Esophagus squamous epithelium (tissue), 4 donors: ENCODE data around the gene UBE2A.
A peak's percentile ranks its signal among the peaks of the same experiment; 100 is the strongest.

ENCODE experiments used
- POLR2A ChIP-seq, 4 donors: fragments of 450-650 bp; IDR thresholded peaks; one replicate each; pipeline ENCODE4 v1.6.1; 2017; ENCODE audit warnings: antibody characterized with exemption in 4 of 4, mild to moderate bottlenecking in 4 of 4, moderate library complexity in 3 of 4
- TF ChIP-seq, protein P1 (sequence below), 6 experiments: fragments of 450-650 bp in 4 of 6; fragments of 200-600 bp in 2 of 6; sonication (generic) in 2 of 6; IDR thresholded peaks; one replicate each; pipeline ENCODE4 v1.5.1; 2016 to 2019; ENCODE audit warnings: antibody characterized with exemption in 6 of 6, mild to moderate bottlenecking in 4 of 6, moderate library complexity in 4 of 6

DNA sequence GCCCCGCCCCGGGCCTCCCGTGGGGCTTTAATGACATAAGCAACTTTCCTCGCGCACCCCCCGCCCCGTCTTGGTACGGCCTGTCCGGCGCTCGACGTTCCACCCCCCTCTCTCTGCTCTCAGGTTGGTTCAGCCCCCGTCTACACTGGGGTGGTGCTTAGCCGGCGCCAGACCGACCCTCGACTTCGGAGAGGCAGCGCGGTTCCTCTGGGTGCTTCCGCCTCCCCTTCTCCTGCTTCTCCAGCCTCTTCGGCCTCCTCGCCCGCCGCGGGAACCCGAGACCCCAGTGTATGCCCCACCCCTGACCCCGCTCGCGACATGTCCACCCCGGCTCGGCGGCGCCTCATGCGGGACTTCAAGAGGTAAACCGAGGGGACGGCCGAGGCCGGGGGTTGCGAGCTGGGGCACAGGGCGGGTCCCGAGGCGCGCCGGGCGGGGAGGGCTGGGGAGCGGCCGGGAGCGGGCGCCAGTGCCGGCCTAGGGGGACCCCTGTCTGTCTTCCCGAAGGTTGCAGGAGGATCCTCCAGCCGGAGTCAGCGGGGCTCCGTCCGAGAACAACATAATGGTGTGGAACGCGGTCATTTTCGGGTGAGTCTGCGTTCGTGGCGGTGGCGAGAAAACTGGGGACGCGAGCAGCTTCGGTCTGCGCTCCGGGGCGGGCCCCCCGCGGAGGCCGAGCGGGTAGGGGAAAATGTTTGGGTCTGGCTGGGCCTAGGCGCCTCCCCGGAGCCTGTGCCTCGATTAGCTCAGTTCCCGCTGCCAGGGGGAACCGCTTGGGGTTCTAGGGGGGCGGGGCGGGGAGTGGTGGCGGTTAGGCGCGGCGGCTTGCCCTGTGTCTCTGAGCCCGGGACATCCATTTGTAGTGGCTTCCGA, at the start of gene UBE2A:
- TF ChIP-seq POLR2A (IDR thresholded peaks at IDR 0.05), result peak in 3 of 4 donors; percentile 6 to 84 (median 82)
- TF ChIP-seq, protein P1, sequence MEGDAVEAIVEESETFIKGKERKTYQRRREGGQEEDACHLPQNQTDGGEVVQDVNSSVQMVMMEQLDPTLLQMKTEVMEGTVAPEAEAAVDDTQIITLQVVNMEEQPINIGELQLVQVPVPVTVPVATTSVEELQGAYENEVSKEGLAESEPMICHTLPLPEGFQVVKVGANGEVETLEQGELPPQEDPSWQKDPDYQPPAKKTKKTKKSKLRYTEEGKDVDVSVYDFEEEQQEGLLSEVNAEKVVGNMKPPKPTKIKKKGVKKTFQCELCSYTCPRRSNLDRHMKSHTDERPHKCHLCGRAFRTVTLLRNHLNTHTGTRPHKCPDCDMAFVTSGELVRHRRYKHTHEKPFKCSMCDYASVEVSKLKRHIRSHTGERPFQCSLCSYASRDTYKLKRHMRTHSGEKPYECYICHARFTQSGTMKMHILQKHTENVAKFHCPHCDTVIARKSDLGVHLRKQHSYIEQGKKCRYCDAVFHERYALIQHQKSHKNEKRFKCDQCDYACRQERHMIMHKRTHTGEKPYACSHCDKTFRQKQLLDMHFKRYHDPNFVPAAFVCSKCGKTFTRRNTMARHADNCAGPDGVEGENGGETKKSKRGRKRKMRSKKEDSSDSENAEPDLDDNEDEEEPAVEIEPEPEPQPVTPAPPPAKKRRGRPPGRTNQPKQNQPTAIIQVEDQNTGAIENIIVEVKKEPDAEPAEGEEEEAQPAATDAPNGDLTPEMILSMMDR (IDR thresholded peaks at IDR 0.05), result peak in 3 of 6 experiments; percentile 20 to 41 (median 36)
